Heart right ventricle (tissue), 16 donors: ENCODE measurements around the gene SDHA. TPM values are rescaled to one million over a fixed set of nuclear protein-coding genes. Genes with fewer than 3 reads are reported as not detected.

Experiments
- ATAC-seq, 8 donors: fragments of 200-7000 bp; cut with Tn5 transposase; one replicate each; pipeline ENCODE4 v1.9.1; 2020; ENCODE audit warnings: mild to moderate bottlenecking in 8 of 8, moderate library complexity in 8 of 8, moderate number of reproducible peaks in 1 of 8
- DNase-seq, 2 donors: peaks; one replicate each; pipeline ENCODE4 v3.0.0-alpha.2; 2020
- H3K27ac ChIP-seq, 10 donors: fragments of 200-600 bp; sonication (generic) in 2 of 10; one replicate each; pipeline versions ENCODE4 v1.5.0 to v1.8.0; 2020 to 2022; ENCODE audit warnings: mild to moderate bottlenecking in 3 of 10
- H3K27me3 ChIP-seq, 7 donors: fragments of 200-600 bp; one replicate each; pipeline ENCODE4 v1.8.0; 2021 to 2022; ENCODE audit warnings: mild to moderate bottlenecking in 2 of 7
- H3K36me3 ChIP-seq, 9 donors: fragments of 200-600 bp; sonication (generic) in 1 of 9; one replicate each; pipeline versions ENCODE4 v1.5.0 to v1.8.0; 2020 to 2022; ENCODE audit warnings: mild to moderate bottlenecking in 2 of 9
- H3K4me1 ChIP-seq, 9 donors: fragments of 200-600 bp; sonication (generic) in 1 of 9; one replicate each; pipeline versions ENCODE4 v1.5.0 to v1.8.0; 2020 to 2022; ENCODE audit warnings: mild to moderate bottlenecking in 4 of 9
- H3K4me3 ChIP-seq, 10 donors: fragments of 200-600 bp; sonication (generic) in 2 of 10; one replicate each; pipeline versions ENCODE4 v1.5.0 to v1.8.0; 2020 to 2022; ENCODE audit warnings: mild to moderate bottlenecking in 7 of 10, moderate library complexity in 2 of 10
- H3K9me3 ChIP-seq, 11 donors: fragments of 200-600 bp in 10 of 11; sonication (generic) in 2 of 11; one replicate each; pipeline versions ENCODE4 v1.5.0 to v1.8.0; 2013 to 2022; ENCODE audit warnings: mild to moderate bottlenecking in 2 of 11, control low read depth in 1 of 11, moderate library complexity in 1 of 11
- WGBS, 2 donors: extraction: QIAGEN DNeasy Blood & Tissue Kit; methylation state at CpG; one replicate each; pipeline ENCODE4 v1.1.7; 2013; ENCODE audit warnings: inconsistent platforms in 1 of 2; 5-methylcytosine and 5-hydroxymethylcytosine counted together
- intact Hi-C, 10 donors: fragments of 100-400 bp; cut with DNase I; formaldehyde crosslinking; loops; one replicate each; pipeline versions ENCODE4 v1.11.1 to v1.14.2; 2022
- polyA plus RNA-seq, 2 donors: library from polyadenylated mRNA; stranded (reverse); fragments of 200-250 nt; gene quantifications; one replicate each; pipeline ENCODE4 v1.2.3, GENCODE V29; 2013
- total RNA-seq, 10 donors: library from RNA; stranded (reverse); fragmentation: NEBNext Ultra II Directional in 3 of 10; extraction: Animal tissue kit (Norgen Biotek cat#: 25700) in 3 of 10; gene quantifications; one replicate each; pipeline versions ENCODE4 v1.2.1 to v1.2.4, GENCODE V29; 2021 to 2023
- TF ChIP-seq, protein P1 (sequence below), 9 donors: fragments of 200-600 bp; sonication (generic) in 2 of 9; IDR thresholded peaks; one replicate each; pipeline versions ENCODE4 v1.5.0 to v1.8.0; 2021 to 2022; ENCODE audit warnings: antibody characterized with exemption in 9 of 9, mild to moderate bottlenecking in 5 of 9, moderate library complexity in 1 of 9
- donor health status: Arrhythmogenic right ventricular cardiomyopathy.
- donor health status: ischemic (EF 13 %, LVEDD 7.1; RV severe dilation, severe dysfunction).
- donor health status: healthy with polysubstance abuse.
- donor health status: DM: no; HTN: yes; CAD: no.
- donor health status: DM: no; HTN: no; CAD: no.
- donor health status: ischemic (EF 25% LVEDD 6.9; RV normal size, moderate dysfunction).
- donor health status: ischemic (EF 25% LVEDD 5.7; RV mildly dilated, moderate dysfunction).
- donor health status: healthy.
- donor health status: DM: yes; HTN: yes; CAD: no.
- donor health status: Ischemic cardiomyopathy.
- donor health status: ischemic (EF 35%, LVEDD 5.7; RV mildly dilated, moderate dysfunction).
- donor health status: nonischemic (EF 11% LVEDD 7.7; RV severe dilation, severe dysfunction).
- donor health status: DM: yes; HTN: yes; CAD: no.
- donor health status: PGD.
- donor health status: ischemic (EF 29% LVEDD 5.4; RV normal size, mild dysfunction).
- donor health status: nonischemic (EF 23%, LVEDD 6.1; RV moderate dilation, normal function).

The SDHA gene
- total and polyA plus RNA-seq, 12 donors, result 317 to 897 (median 809) TPM

GRCh38 chr5:190366-191035 lies 27.6 kb upstream of the SDHA start:
- intact Hi-C loops, result no loop called here
- Histone ChIP-seq H3K9me3 (no peaks in the 10 kb centered on the region), H3K27me3 (peaks cover 0 to 27% (median 7%) of the 10 kb centered on the region in 7 donors), H3K27ac (peak overlapping the region; percentile 58 to 97 (median 91)), H3K36me3 (peaks cover 0 to 4% (median 0%) of the 10 kb centered on the region in 9 donors), H3K4me1 (peaks cover 6 to 56% (median 27%) of the 10 kb centered on the region in 9 donors), H3K4me3 (peak overlapping the region in 5 of 10 donors; percentile 38 to 49 (median 48))
- peak in 3 of 8 donors; percentile 11 to 29 (median 12) for ATAC-seq
- DNase-seq, result no peak
- TF ChIP-seq, protein P1, sequence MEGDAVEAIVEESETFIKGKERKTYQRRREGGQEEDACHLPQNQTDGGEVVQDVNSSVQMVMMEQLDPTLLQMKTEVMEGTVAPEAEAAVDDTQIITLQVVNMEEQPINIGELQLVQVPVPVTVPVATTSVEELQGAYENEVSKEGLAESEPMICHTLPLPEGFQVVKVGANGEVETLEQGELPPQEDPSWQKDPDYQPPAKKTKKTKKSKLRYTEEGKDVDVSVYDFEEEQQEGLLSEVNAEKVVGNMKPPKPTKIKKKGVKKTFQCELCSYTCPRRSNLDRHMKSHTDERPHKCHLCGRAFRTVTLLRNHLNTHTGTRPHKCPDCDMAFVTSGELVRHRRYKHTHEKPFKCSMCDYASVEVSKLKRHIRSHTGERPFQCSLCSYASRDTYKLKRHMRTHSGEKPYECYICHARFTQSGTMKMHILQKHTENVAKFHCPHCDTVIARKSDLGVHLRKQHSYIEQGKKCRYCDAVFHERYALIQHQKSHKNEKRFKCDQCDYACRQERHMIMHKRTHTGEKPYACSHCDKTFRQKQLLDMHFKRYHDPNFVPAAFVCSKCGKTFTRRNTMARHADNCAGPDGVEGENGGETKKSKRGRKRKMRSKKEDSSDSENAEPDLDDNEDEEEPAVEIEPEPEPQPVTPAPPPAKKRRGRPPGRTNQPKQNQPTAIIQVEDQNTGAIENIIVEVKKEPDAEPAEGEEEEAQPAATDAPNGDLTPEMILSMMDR (IDR thresholded peaks at IDR 0.05), result no peak
- 29 to 43% methylated on average over 16 of the region's 16 CpGs for WGBS, 2 donors

GRCh38 chr5:191036-191948 lies 26.8 kb upstream of the SDHA start, which contains the start of gene LRRC14B:
LRRC14B (plus strand) TSS chr5:191495; CDS start chr5:191539, 44 bp downstream.
- Histone ChIP-seq H3K27me3 (peaks cover 0 to 27% (median 7%) of the 10 kb centered on the region in 7 donors), H3K9me3 (no peaks in the 10 kb centered on the region), H3K36me3 (peaks cover 0 to 4% (median 0%) of the 10 kb centered on the region in 9 donors), H3K4me1 (peaks cover 6 to 64% (median 27%) of the 10 kb centered on the region in 9 donors), H3K4me3 (peak within 1 kb of the TSS; percentile 22 to 49 (median 42)), H3K27ac (peak within 1 kb of the TSS; percentile 58 to 97 (median 91))
- ATAC-seq (peak; percentile 54 to 83 (median 78)), DNase-seq (peak; percentile 74 to 79)
- intact Hi-C loops, result no loop called here
- TF ChIP-seq, protein P1 (IDR thresholded peaks at IDR 0.05), result no peak
- 12 to 19% methylated on average over 56 of the region's 56 CpGs for WGBS, 2 donors

- 56 to 73% methylated on average over 46 of the region's 46 CpGs for WGBS, 2 donors
- H3K4me1 ChIP-seq, result peaks cover 6 to 71% (median 27%) of the 10 kb centered on the region in 9 donors
- H3K36me3 ChIP-seq, result peaks cover 0 to 4% (median 0%) of the 10 kb centered on the region in 9 donors
- H3K27ac ChIP-seq, result peak overlapping the region in 9 of 10 donors; percentile 84 to 97 (median 92)
- peaks cover 0 to 27% (median 7%) of the 10 kb centered on the region in 7 donors for H3K27me3 ChIP-seq
- DNase-seq (no peak), ATAC-seq (no peak)
- H3K9me3 ChIP-seq, result no peaks in the 10 kb centered on the region
- intact Hi-C loops, result no loop called here
- TF ChIP-seq, protein P1 (IDR thresholded peaks at IDR 0.05), result no peak
- H3K4me3 ChIP-seq, result peak overlapping the region; percentile 22 to 49 (median 42)
Measured at GRCh38 chr5:191949-192690, 26.0 kb upstream of the SDHA start.

DNA sequence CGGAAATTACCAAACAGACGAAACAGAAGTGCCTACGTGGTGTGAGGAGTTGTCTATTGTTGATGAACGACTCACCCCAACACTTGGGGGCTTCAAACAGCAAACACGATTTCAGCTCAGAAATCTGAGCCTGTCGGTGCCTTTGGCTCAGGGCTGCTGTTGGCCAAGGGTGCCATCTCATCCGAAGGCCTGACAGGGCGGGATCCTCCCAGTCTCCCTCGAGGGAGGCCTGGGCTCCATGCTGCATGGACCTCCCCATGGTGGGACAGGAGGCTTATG lies 25.5 kb upstream of the SDHA start:
- Histone ChIP-seq H3K4me3 (peak overlapping the region; percentile 14 to 49 (median 42)), H3K4me1 (peaks cover 6 to 76% (median 27%) of the 10 kb centered on the region in 9 donors), H3K9me3 (no peaks in the 10 kb centered on the region), H3K27ac (peak overlapping the region in 8 of 10 donors; percentile 84 to 97 (median 94)), H3K27me3 (peaks cover 0 to 25% (median 7%) of the 10 kb centered on the region in 7 donors), H3K36me3 (peaks cover 0 to 4% (median 0%) of the 10 kb centered on the region in 9 donors)
- ATAC-seq (no peak), DNase-seq (no peak)
- WGBS, 2 donors, result 32 to 61% methylated on average over 9 of the region's 9 CpGs
- TF ChIP-seq, protein P1 (IDR thresholded peaks at IDR 0.05), result no peak
- intact Hi-C loops, result no loop called here
